GM20431 (cell line): ENCODE data around the gene HTR3A.

ENCODE experiments used
- in situ Hi-C: fragments of 300-500 bp; cut with MseI, MboI; formaldehyde crosslinking; loops from one replicate; pipeline ENCODE4 v1.15.0; 2020; ENCODE audit warnings: low sequenced_read_pairs; ENCODE audit not compliant: unreplicated experiment

HTR3A gene

GRCh38 chr11:114010931-114011330 lies 36.0 kb downstream of the HTR3A start:
- in situ Hi-C loops, result no loop called here

GRCh38 chr11:114011443-114011842 lies 36.5 kb downstream of the HTR3A start:
- in situ Hi-C loops, result no loop called here

- in situ Hi-C loops, result no loop called here
Measured at GRCh38 chr11:114015117-114015516, 40.2 kb downstream of the HTR3A start.

GRCh38 chr11:114016986-114017385 lies 42.1 kb downstream of the HTR3A start:
- in situ Hi-C loops, result no loop called here

GRCh38 chr11:114017723-114018122 lies 42.8 kb downstream of the HTR3A start:
- in situ Hi-C loops, result no loop called here

- in situ Hi-C loops, result no loop called here
Measured at GRCh38 chr11:114019046-114019445, 44.1 kb downstream of the HTR3A start.

- in situ Hi-C loops, result no loop called here
Measured at GRCh38 chr11:114019574-114019973, 44.7 kb downstream of the HTR3A start.

GRCh38 chr11:114025329-114025907 lies 50.5 kb downstream of the HTR3A start:
- in situ Hi-C loops, result no loop called here

- in situ Hi-C loops, result no loop called here
Measured at GRCh38 chr11:114026355-114026754, 51.4 kb downstream of the HTR3A start.

- in situ Hi-C loops, result no loop called here
Measured at GRCh38 chr11:114027391-114027790, 52.5 kb downstream of the HTR3A start.

- in situ Hi-C loops, result no loop called here
Measured at GRCh38 chr11:114027926-114028325, 53.0 kb downstream of the HTR3A start.

- in situ Hi-C loops, result no loop called here
Measured at GRCh38 chr11:114031246-114031966, 56.5 kb downstream of the HTR3A start.

GRCh38 chr11:114031967-114032320 lies 57.0 kb downstream of the HTR3A start:
- in situ Hi-C loops, result no loop called here

GRCh38 chr11:114033066-114033465 lies 58.2 kb downstream of the HTR3A start:
- in situ Hi-C loops, result no loop called here

- in situ Hi-C loops, result no loop called here
Measured at GRCh38 chr11:114033572-114033971, 58.7 kb downstream of the HTR3A start.

- in situ Hi-C loops, result no loop called here
Measured at GRCh38 chr11:114034956-114035355, 60.0 kb downstream of the HTR3A start.

- in situ Hi-C loops, result no loop called here
Measured at GRCh38 chr11:114036147-114036811, 61.4 kb downstream of the HTR3A start.

- in situ Hi-C loops, result no loop called here
Measured at GRCh38 chr11:114036958-114037357, 62.0 kb downstream of the HTR3A start.

GRCh38 chr11:114039551-114039950 lies 64.6 kb downstream of the HTR3A start:
- in situ Hi-C loops, result no loop called here
